Muscle of leg (tissue), 11 donors: ENCODE data around the gene GRB2. TPM values are rescaled to one million over a fixed set of nuclear protein-coding genes. Genes with fewer than 3 reads are reported as not detected.

Experiments
- DNase-seq: peaks from one replicate; pipeline ENCODE4 v3.0.0; 2013
- H3K27ac ChIP-seq: one replicate; pipeline ENCODE4 v1.5.1; 2013; ENCODE audit warnings: mild to moderate bottlenecking, low read length, control low read depth
- H3K27me3 ChIP-seq: one replicate; pipeline ENCODE4 v1.6.1; 2013; ENCODE audit warnings: low read length; ENCODE audit not compliant: control insufficient read depth, insufficient read depth
- H3K36me3 ChIP-seq: one replicate; pipeline ENCODE4 v1.6.1; 2013; ENCODE audit warnings: low read length; ENCODE audit not compliant: control insufficient read depth, insufficient read depth
- H3K4me1 ChIP-seq: one replicate; pipeline ENCODE4 v1.6.1; 2013; ENCODE audit warnings: low read length; ENCODE audit not compliant: control insufficient read depth, insufficient read depth
- H3K4me3 ChIP-seq: one replicate; pipeline ENCODE4 v1.5.1; 2013; ENCODE audit warnings: low read length, control low read depth
- H3K9me3 ChIP-seq: replicated peaks from 2 replicates; pipeline ENCODE4 v1.6.1; 2013; ENCODE audit warnings: low read depth, low read length; ENCODE audit not compliant: control insufficient read depth
- WGBS: methylation state at CpG from one replicate; pipeline ENCODE4 v1.1.5; 2013; ENCODE audit warnings: missing lambda C conversion rate; ENCODE audit not compliant: insufficient coverage; 5-methylcytosine and 5-hydroxymethylcytosine counted together
- polyA plus RNA-seq, 8 donors: library from polyadenylated mRNA; unstranded; fragments of 120-200 nt; gene quantifications; one replicate each; pipeline versions ENCODE4 v1.2.1 to v1.2.3, GENCODE V29; 2013; ENCODE audit warnings: inconsistent platforms in 1 of 8, low replicate concordance in 1 of 8; ENCODE audit not compliant: insufficient read length in 8 of 8, insufficient read depth in 1 of 8
- total RNA-seq: library from RNA; stranded (reverse); fragments of 120-200 nt; gene quantifications from one replicate; pipeline ENCODE4 v1.2.4, GENCODE V29; 2013

The GRB2 gene
- total and polyA plus RNA-seq, 9 donors = 88.4 to 162 (median 147) TPM

GRCh38 chr17:75345514-75346167 is 59.8 kb downstream of the GRB2 start:
- Histone ChIP-seq H3K27me3 (no peaks in the 10 kb centered on the region), H3K9me3 (no peaks in the 10 kb centered on the region), H3K4me1 (peaks cover 50% of the 10 kb centered on the region), H3K4me3 (no peak overlapping the region), H3K27ac (peak overlapping the region; percentile 35), H3K36me3 (no peaks in the 10 kb centered on the region)
- WGBS = 27% methylated on average over 4 of the region's 8 CpGs
- DNase-seq = no peak

GRCh38 chr17:75344666-75345065 is 60.8 kb downstream of the GRB2 start:
- no peaks in the 10 kb centered on the region for H3K27me3 ChIP-seq
- no CpG with 5 or more reads among the region's 5 CpGs for WGBS
- H3K4me1 ChIP-seq = peaks cover 49% of the 10 kb centered on the region
- no peak overlapping the region for H3K4me3 ChIP-seq
- no peaks in the 10 kb centered on the region for H3K36me3 ChIP-seq
- no peaks in the 10 kb centered on the region for H3K9me3 ChIP-seq
- peak overlapping the region; percentile 29 for H3K27ac ChIP-seq
- peak; percentile 40 for DNase-seq

- WGBS = 56% methylated on average over 2 of the region's 3 CpGs
- DNase-seq = no peak
- H3K36me3 ChIP-seq = no peaks in the 10 kb centered on the region
- no peak overlapping the region for H3K4me3 ChIP-seq
- H3K27ac ChIP-seq = no peak overlapping the region
- H3K9me3 ChIP-seq = no peaks in the 10 kb centered on the region
- H3K4me1 ChIP-seq = peaks cover 46% of the 10 kb centered on the region
- H3K27me3 ChIP-seq = no peaks in the 10 kb centered on the region
Measured at GRCh38 chr17:75342996-75343395, 62.5 kb downstream of the GRB2 start.

DNA sequence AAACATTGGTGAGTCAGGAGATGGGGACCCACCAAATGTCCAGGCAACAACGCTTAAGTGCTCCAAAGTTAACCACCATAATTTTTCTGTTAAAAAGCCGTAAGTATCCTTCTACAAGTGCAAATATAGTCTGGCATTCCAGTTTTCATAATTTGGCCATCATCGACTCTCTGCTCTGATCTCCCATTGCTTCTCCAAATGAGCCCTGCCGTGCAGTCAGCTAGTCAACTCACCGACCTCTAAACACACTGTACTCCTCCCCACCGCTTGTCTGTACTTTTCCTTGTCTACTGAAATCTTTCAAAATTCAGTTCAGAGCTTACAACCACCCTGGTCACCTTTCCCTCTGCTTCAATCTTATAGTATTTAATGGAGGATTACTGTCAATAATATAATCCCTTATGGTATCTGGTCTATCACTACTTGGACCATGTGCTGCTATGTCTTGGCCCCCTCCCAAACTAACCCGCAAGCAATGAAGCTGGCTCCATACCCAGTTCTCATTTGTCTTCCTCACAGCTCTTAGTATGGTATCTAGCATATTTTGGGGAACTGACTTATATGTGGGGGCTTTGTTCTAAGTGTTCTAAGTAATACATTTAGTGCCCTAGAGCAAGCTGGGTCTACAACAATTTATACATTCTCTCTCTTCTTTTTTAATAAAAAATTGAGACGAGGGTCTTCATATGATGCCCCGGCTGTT is 63.5 kb downstream of the GRB2 start:
- no peaks in the 10 kb centered on the region for H3K27me3 ChIP-seq
- H3K4me3 ChIP-seq = no peak overlapping the region
- H3K36me3 ChIP-seq = no peaks in the 10 kb centered on the region
- H3K9me3 ChIP-seq = no peaks in the 10 kb centered on the region
- 90% methylated on average over 4 of the region's 9 CpGs for WGBS
- peaks cover 37% of the 10 kb centered on the region for H3K4me1 ChIP-seq
- DNase-seq = no peak
- H3K27ac ChIP-seq = no peak overlapping the region

DNA sequence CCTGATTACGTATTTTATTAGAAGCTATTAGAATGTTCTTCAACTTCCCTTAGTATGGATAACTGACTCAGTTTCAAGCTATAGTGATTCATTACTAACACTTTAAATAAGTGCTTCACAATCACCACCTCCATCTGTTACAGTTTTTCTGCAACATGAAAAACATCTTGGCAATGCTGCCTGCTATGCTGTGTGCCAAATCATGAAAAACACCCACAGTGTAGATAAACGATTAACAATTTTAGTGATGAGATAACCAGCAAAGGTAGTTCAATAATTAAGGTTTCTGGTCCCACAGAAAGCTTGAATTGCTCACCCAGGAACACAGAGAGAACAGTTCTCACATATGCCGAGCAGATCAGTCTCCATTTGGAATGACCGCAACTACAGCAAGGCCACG is 64.8 kb downstream of the GRB2 start:
- Histone ChIP-seq H3K4me1 (peaks cover 30% of the 10 kb centered on the region), H3K36me3 (no peaks in the 10 kb centered on the region), H3K4me3 (no peak overlapping the region), H3K9me3 (no peaks in the 10 kb centered on the region), H3K27ac (no peak overlapping the region), H3K27me3 (no peaks in the 10 kb centered on the region)
- DNase-seq = no peak
- 67% methylated on average over 3 of the region's 5 CpGs for WGBS

DNA sequence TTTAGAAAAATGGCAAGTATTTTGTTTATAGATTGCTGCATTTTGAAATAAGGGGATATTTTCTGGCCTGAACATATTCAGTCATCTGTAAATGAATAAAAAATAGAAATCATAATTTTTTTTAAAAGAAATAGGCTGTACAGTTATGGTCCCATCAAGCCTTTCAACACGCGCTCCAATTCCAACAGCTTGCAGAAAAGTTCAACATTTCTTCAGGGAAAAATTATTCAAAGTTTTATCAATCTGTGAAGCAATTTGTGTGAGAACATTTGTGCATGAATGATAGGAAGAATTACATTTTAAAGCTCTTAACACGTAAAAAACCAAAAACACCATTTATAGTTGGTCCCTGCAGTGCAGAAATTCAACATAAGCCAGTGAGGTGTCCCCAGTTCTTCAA is 65.5 kb downstream of the GRB2 start:
- no peaks in the 10 kb centered on the region for H3K27me3 ChIP-seq
- DNase-seq = no peak
- no peaks in the 10 kb centered on the region for H3K9me3 ChIP-seq
- peaks cover 24% of the 10 kb centered on the region for H3K4me1 ChIP-seq
- no peak overlapping the region for H3K27ac ChIP-seq
- H3K4me3 ChIP-seq = no peak overlapping the region
- H3K36me3 ChIP-seq = no peaks in the 10 kb centered on the region
- WGBS = no CpG with 5 or more reads among the region's 3 CpGs

GRCh38 chr17:75338335-75338734 is 67.1 kb downstream of the GRB2 start:
- Histone ChIP-seq H3K4me3 (no peak overlapping the region), H3K4me1 (peaks cover 17% of the 10 kb centered on the region), H3K36me3 (no peaks in the 10 kb centered on the region), H3K9me3 (no peaks in the 10 kb centered on the region), H3K27me3 (no peaks in the 10 kb centered on the region), H3K27ac (peak overlapping the region; percentile 42)
- 53% methylated on average over 2 of the region's 6 CpGs for WGBS
- peak; percentile 54 for DNase-seq

DNA sequence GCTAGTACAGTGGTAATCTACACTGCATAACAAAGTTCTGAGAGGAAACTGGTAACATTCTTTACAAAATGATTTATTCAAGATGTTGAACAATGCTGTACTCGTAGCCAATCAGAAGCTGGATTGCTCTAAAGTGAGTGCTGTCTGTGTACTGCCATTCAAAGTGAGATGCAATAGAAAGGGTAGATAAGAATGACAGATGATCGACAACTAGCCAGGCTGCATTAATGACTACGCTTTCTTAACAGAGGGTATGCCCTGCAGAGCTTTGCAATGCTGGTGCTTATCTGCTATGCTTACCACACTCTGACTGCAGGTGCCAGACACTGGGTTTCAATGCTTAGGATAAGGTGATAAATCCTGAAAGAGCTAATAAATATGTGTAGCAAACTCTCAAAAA is 70.2 kb downstream of the GRB2 start:
- no peak for DNase-seq
- 89% methylated on average over 2 of the region's 3 CpGs for WGBS
- Histone ChIP-seq H3K27ac (no peak overlapping the region), H3K4me3 (no peak overlapping the region), H3K36me3 (peaks cover 10% of the 10 kb centered on the region), H3K4me1 (no peaks in the 10 kb centered on the region), H3K9me3 (no peaks in the 10 kb centered on the region), H3K27me3 (no peaks in the 10 kb centered on the region)

DNA sequence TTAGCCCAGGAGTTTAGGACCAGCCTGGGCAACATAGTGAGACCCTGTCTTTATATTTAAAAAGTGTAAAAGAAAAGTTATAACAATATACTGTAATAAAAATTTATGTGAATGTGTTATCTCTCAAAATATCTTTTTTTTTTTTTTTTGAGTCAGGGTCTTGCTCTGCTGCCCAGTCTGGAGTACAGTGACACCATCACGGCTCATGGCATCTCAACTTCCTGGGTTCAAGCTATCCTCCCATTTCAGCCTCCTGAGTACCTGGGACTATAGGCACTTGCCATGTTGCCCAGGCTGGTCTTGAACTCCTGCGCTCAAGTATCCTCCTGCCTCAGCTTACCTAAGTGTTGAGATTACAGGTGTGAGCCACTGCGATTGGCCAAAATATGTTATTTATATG is 70.8 kb downstream of the GRB2 start:
- Histone ChIP-seq H3K36me3 (peaks cover 10% of the 10 kb centered on the region), H3K27me3 (no peaks in the 10 kb centered on the region), H3K4me3 (no peak overlapping the region), H3K9me3 (no peaks in the 10 kb centered on the region), H3K27ac (no peak overlapping the region), H3K4me1 (no peaks in the 10 kb centered on the region)
- WGBS = 100% methylated on average over 1 of the region's 3 CpGs
- DNase-seq = no peak

GRCh38 chr17:75331671-75332070 is 73.8 kb downstream of the GRB2 start:
- Histone ChIP-seq H3K4me1 (no peaks in the 10 kb centered on the region), H3K36me3 (peaks cover 10% of the 10 kb centered on the region), H3K9me3 (no peaks in the 10 kb centered on the region), H3K4me3 (no peak overlapping the region), H3K27ac (no peak overlapping the region), H3K27me3 (no peaks in the 10 kb centered on the region)
- DNase-seq = no peak
- no CpG with 5 or more reads among the region's 6 CpGs for WGBS
